HepG2 (cell line): ENCODE results near the gene MCTS1. TPM values are rescaled to one million over a fixed set of nuclear protein-coding genes. Genes with fewer than 3 reads are reported as not detected.

Source experiments
- CREB3 ChIP-seq: sonication (generic); formaldehyde crosslinking; IDR thresholded peaks from 2 replicates; pipeline ENCODE4 v1.5.0; 2020; ENCODE audit warnings: missing genetic modification reagents
- GFI1 ChIP-seq: sonication (generic); formaldehyde crosslinking; IDR thresholded peaks from 2 replicates; pipeline ENCODE4 v1.5.0; 2020; ENCODE audit warnings: missing genetic modification reagents, mild to moderate bottlenecking, borderline replicate concordance
- HES4 ChIP-seq: sonication (generic); formaldehyde crosslinking; IDR thresholded peaks from 2 replicates; pipeline ENCODE4 v1.9.0; 2021; ENCODE audit warnings: mild to moderate bottlenecking, missing genetic modification reagents, borderline replicate concordance
- MEIS2 ChIP-seq: sonication (generic); formaldehyde crosslinking; IDR thresholded peaks from 2 replicates; pipeline ENCODE4 v1.9.0; 2021; ENCODE audit warnings: mild to moderate bottlenecking, missing genetic modification reagents
- PHB2 ChIP-seq: fragments of 450-650 bp; IDR thresholded peaks from 2 replicates; pipeline ENCODE4 v1.6.1; 2018; ENCODE audit not compliant: partially characterized antibody
- PTBP1 ChIP-seq: fragments of 200-400 bp; formaldehyde crosslinking; IDR thresholded peaks from 2 replicates; pipeline ENCODE4 v1.6.1; 2018; ENCODE audit warnings: low read length, low read depth; ENCODE audit not compliant: poor library complexity, severe bottlenecking
- RCOR2 ChIP-seq: IDR thresholded peaks from 2 replicates; pipeline ENCODE4 v1.6.1; 2016; ENCODE audit warnings: missing biosample characterization, missing genetic modification reagents
- SIX1 ChIP-seq: sonication (generic); formaldehyde crosslinking; IDR thresholded peaks from 2 replicates; pipeline ENCODE4 v1.4.0; 2020; ENCODE audit warnings: missing genetic modification reagents, borderline replicate concordance
- SMAD1 ChIP-seq: sonication (generic); formaldehyde crosslinking; IDR thresholded peaks from 2 replicates; pipeline ENCODE4 v1.4.0; 2020; ENCODE audit warnings: missing genetic modification reagents, low read depth, mild to moderate bottlenecking, borderline replicate concordance
- SYNCRIP ChIP-seq: fragments of 200-400 bp; formaldehyde crosslinking; IDR thresholded peaks from 2 replicates; pipeline ENCODE4 v1.6.1; 2018; ENCODE audit warnings: mild to moderate bottlenecking, low read depth, low read length; ENCODE audit not compliant: insufficient read depth
- TCF7 ChIP-seq: sonication (generic); IDR thresholded peaks from 2 replicates; pipeline ENCODE4 v1.6.1; 2016; ENCODE audit warnings: antibody characterized with exemption, low read depth
- THAP11 ChIP-seq: IDR thresholded peaks from 2 replicates; pipeline ENCODE4 v1.6.1; 2016; ENCODE audit warnings: missing biosample characterization, missing genetic modification reagents
- ZHX1 ChIP-seq: sonication (generic); formaldehyde crosslinking; IDR thresholded peaks from 2 replicates; pipeline ENCODE4 v1.8.1; 2022; ENCODE audit warnings: low read depth, mild to moderate bottlenecking, missing genetic modification reagents
- ZMYM4 ChIP-seq: sonication (generic); formaldehyde crosslinking; IDR thresholded peaks from 2 replicates; pipeline ENCODE4 v1.8.1; 2023; ENCODE audit warnings: mild to moderate bottlenecking, missing genetic modification reagents
- ZNF18 ChIP-seq: sonication (generic); formaldehyde crosslinking; IDR thresholded peaks from 2 replicates; pipeline ENCODE4 v1.8.0; 2022; ENCODE audit warnings: mild to moderate bottlenecking, missing genetic modification reagents; ENCODE audit not compliant: insufficient replicate concordance
- ZNF326 ChIP-seq: sonication (generic); formaldehyde crosslinking; IDR thresholded peaks from 2 replicates; pipeline ENCODE4 v1.4.0; 2020; ENCODE audit warnings: missing genetic modification reagents, borderline replicate concordance
- ZNF660 ChIP-seq: sonication (generic); formaldehyde crosslinking; IDR thresholded peaks from 2 replicates; pipeline ENCODE4 v1.5.1; 2020; ENCODE audit warnings: mild to moderate bottlenecking, low read depth, missing genetic modification reagents, borderline replicate concordance
- ZNF770 ChIP-seq: sonication (generic); formaldehyde crosslinking; IDR thresholded peaks from 2 replicates; pipeline ENCODE4 v1.5.0; 2020; ENCODE audit warnings: mild to moderate bottlenecking, missing genetic modification reagents
- ZNF790 ChIP-seq: sonication (generic); formaldehyde crosslinking; IDR thresholded peaks from 2 replicates; pipeline ENCODE4 v1.8.0; 2022; ENCODE audit warnings: missing genetic modification reagents, mild to moderate bottlenecking, borderline replicate concordance
- ZNF839 ChIP-seq: sonication (generic); formaldehyde crosslinking; IDR thresholded peaks from 2 replicates; pipeline ENCODE4 v1.4.0; 2020; ENCODE audit warnings: missing genetic modification reagents, mild to moderate bottlenecking, borderline replicate concordance
- ZSCAN31 ChIP-seq: sonication (generic); formaldehyde crosslinking; IDR thresholded peaks from 2 replicates; pipeline ENCODE4 v1.5.0; 2020; ENCODE audit warnings: low read depth, mild to moderate bottlenecking, missing genetic modification reagents
- polyA plus RNA-seq, 8 experiments: library from polyadenylated mRNA; depleted of rRNA in 3 of 8; stranded (reverse) in 7 of 8; unstranded in 1 of 8; fragments of >200 nt; fragmentation: Illumina TruSeq in 4 of 8; extraction: Trizol in 4 of 8; gene quantifications; 2 replicates each; pipeline versions ENCODE4 v1.2.1 to v1.2.3, GENCODE V29; 2011 to 2016; ENCODE audit warnings: low read depth in 4 of 8, missing spikeins in 1 of 8, mixed read lengths in 1 of 8; ENCODE audit not compliant: insufficient read depth in 1 of 8
- total RNA-seq, 5 experiments: library from RNA; depleted of rRNA; stranded (reverse); fragments of >200 nt; fragmentation: Illumina TruSeq; extraction: Trizol; gene quantifications; 2 replicates each; pipeline ENCODE4 v1.2.3, GENCODE V29; 2016; ENCODE audit warnings: low read depth in 1 of 5

Gene MCTS1
- total and polyA plus RNA-seq, 2 of the 13 experiments (the other 11 are each of a cell fraction or from before 2014, with no cell fraction given) = 30.1 to 59.0 TPM

GRCh38 chrX:120629667-120630537, 26.0 kb downstream of the MCTS1 start, which contains the start of gene C1GALT1C1 (continued):
- peak; percentile 73 for TF ChIP-seq THAP11
- TF ChIP-seq ZHX1 = no peak
- TF ChIP-seq ZNF770 (CRISPR knock-in tag) = no peak
- TF ChIP-seq TCF7 = no peak
- TF ChIP-seq PTBP1 = no peak
- no peak for TF ChIP-seq HES4
- TF ChIP-seq ZNF18 (CRISPR knock-in tag) = no peak
- TF ChIP-seq SYNCRIP = no peak
- TF ChIP-seq SIX1 (CRISPR knock-in tag) = no peak
- no peak for TF ChIP-seq ZNF790
- peak; percentile 72 for TF ChIP-seq ZMYM4 (CRISPR knock-in tag)
- TF ChIP-seq ZNF839 (CRISPR knock-in tag) = no peak
- TF ChIP-seq RCOR2 (CRISPR knock-in tag) = no peak
- TF ChIP-seq CREB3 (CRISPR knock-in tag) = no peak
- TF ChIP-seq GFI1 = no peak
- no peak for TF ChIP-seq SMAD1 (CRISPR knock-in tag)
- TF ChIP-seq ZNF326 = no peak
- TF ChIP-seq ZSCAN31 = 0 out of 2 replicates have a peak, but pooled peaks have one; percentile 30
- TF ChIP-seq PHB2 = no peak
- no peak for TF ChIP-seq ZNF660
- no peak for TF ChIP-seq MEIS2 (CRISPR knock-in tag)
